PC-3 (cell line): ENCODE measurements around the gene WNT4. TPM values are rescaled to one million over a fixed set of nuclear protein-coding genes. Genes with fewer than 3 reads are reported as not detected.

Experiments used
- ATAC-seq: fragments of 200-7000 bp; cut with Tn5 transposase; 2 replicates; pipeline ENCODE4 v1.9.1; 2020; ENCODE audit warnings: mild to moderate bottlenecking, moderate library complexity
- BruUV-seq: library from RNA; stranded (reverse); fragments of 400-500 nt; replicated peaks from 2 replicates; lab custom pipeline; 2021; lab: Mats Ljungman, UMichigan
- CTCF ChIA-PET: fragments of 300-600 bp; sonication (Branson Sonifier 250); formaldehyde crosslinking; loops from one replicate; lab custom pipeline; 2022; ENCODE audit warnings: antibody characterized with exemption; lab: Charles Lee
- POLR2A ChIA-PET: fragments of 300-600 bp; sonication (Branson Sonifier 250); formaldehyde crosslinking; loops from one replicate; lab custom pipeline; 2022; ENCODE audit warnings: antibody characterized with exemption; ENCODE audit not compliant: unreplicated experiment; lab: Charles Lee
- DNase-seq: peaks from one replicate; pipeline ENCODE4 v3.0.0-alpha.2; 2015
- H2AFZ ChIP-seq: fragments of 300-600 bp; sonication (generic); 2 replicates; pipeline ENCODE4 v1.6.0; 2016; ENCODE audit warnings: antibody characterized with exemption, low read length
- H3F3A ChIP-seq: fragments of 300-600 bp; sonication (generic); one replicate; pipeline ENCODE4 v1.6.0; 2017; ENCODE audit warnings: antibody characterized with exemption, low read length, control low read depth, mild to moderate bottlenecking; ENCODE audit not compliant: unreplicated experiment
- H3K27ac ChIP-seq: fragments of 300-600 bp; sonication (generic); 2 replicates; pipeline ENCODE4 v1.5.1; 2016; ENCODE audit warnings: mild to moderate bottlenecking, low read length
- H3K27me3 ChIP-seq: fragments of 300-600 bp; sonication (generic); 2 replicates; pipeline ENCODE4 v1.6.1; 2016; ENCODE audit warnings: low read length, mixed read lengths
- H3K36me3 ChIP-seq: fragments of 300-600 bp; sonication (generic); 2 replicates; pipeline ENCODE4 v1.6.1; 2016; ENCODE audit warnings: low read depth, mixed run types, low read length, mixed read lengths
- H3K4me1 ChIP-seq: fragments of 300-600 bp; sonication (generic); 2 replicates; pipeline ENCODE4 v1.5.1; 2016; ENCODE audit warnings: low read length; ENCODE audit not compliant: insufficient read depth
- H3K4me2 ChIP-seq: fragments of 300-600 bp; sonication (generic); 2 replicates; pipeline ENCODE4 v1.6.0; 2016; ENCODE audit warnings: low read length
- H3K4me3 ChIP-seq: fragments of 300-600 bp; sonication (generic); 2 replicates; pipeline ENCODE4 v1.5.1; 2016; ENCODE audit warnings: mild to moderate bottlenecking, low read length, mixed read lengths
- H3K79me2 ChIP-seq: fragments of 300-600 bp; sonication (generic); 2 replicates; pipeline ENCODE4 v1.6.1; 2017; ENCODE audit warnings: low read length, mixed read lengths
- H3K9ac ChIP-seq: fragments of 300-600 bp; sonication (generic); 2 replicates; pipeline ENCODE4 v1.6.0; 2016; ENCODE audit warnings: mild to moderate bottlenecking, low read length
- H3K9me2 ChIP-seq: fragments of 300-600 bp; sonication (generic); replicated peaks from 2 replicates; pipeline ENCODE4 v1.6.1; 2016; ENCODE audit warnings: mixed run types, low read length, mixed read lengths
- H3K9me3 ChIP-seq: fragments of 300-600 bp; sonication (generic); 2 replicates; pipeline ENCODE4 v1.6.1; 2016; ENCODE audit warnings: low read length, mixed read lengths
- H4K20me1 ChIP-seq: fragments of 300-600 bp; sonication (generic); 2 replicates; pipeline ENCODE4 v1.6.1; 2016; ENCODE audit warnings: low read length, mixed read lengths
- EZH2 ChIP-seq: fragments of 300-600 bp; sonication (generic); IDR thresholded peaks from one replicate; pipeline ENCODE4 v1.6.1; 2017; ENCODE audit warnings: antibody characterized with exemption, mild to moderate bottlenecking, low read length; ENCODE audit not compliant: unreplicated experiment
- EZH2phosphoT487 ChIP-seq: fragments of 300-600 bp; sonication (generic); IDR thresholded peaks from 2 replicates; pipeline ENCODE4 v1.6.1; 2018; ENCODE audit warnings: mild to moderate bottlenecking, antibody characterized with exemption, low read length, borderline replicate concordance
- intact Hi-C: fragments of 100-400 bp; cut with micrococcal nuclease; formaldehyde crosslinking; loops from 2 replicates; pipeline ENCODE4 v1.9.0; 2023
- total RNA-seq: library from RNA; depleted of rRNA; stranded (reverse); fragments of >200 nt; gene quantifications from 2 replicates; pipeline ENCODE4 v1.2.3, GENCODE V29; 2014
- TF ChIP-seq, protein P1 (sequence below): fragments of 300-600 bp; sonication (generic); conservative IDR thresholded peaks from 2 replicates; pipeline ENCODE4 v1.5.1; 2017; ENCODE audit warnings: antibody characterized with exemption, low read depth, mild to moderate bottlenecking, low read length

Gene WNT4
- total RNA-seq, 1 experiment from 2014 or later: 0.51 TPM

DNA sequence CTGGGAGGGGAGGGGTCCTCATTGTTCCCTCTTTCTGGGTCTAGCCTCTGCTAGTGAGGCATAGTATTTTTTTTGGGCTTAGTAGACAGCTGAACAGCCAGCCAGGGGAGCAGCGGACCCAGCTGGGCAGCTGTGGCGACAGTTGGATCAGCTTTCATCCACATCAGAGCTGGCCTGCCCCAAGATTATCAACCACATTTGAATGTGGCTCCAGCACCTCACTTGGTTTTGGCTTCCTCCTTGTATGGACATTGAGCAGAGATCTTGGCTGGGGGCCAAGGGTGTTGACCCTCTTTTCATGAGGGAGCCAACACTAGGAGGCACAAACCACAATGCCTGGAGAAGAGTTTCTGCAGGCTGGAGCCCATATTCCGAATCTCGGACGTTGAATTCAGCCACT lies 25.0 kb downstream of the WNT4 start:
- intact Hi-C loops: no loop called here
- Histone ChIP-seq H3K9ac (no peak overlapping the region), H3K4me2 (no peak overlapping the region), H3K4me1 (no peaks in the 10 kb centered on the region), H3K27me3 (no peaks in the 10 kb centered on the region), H3K9me3 (no peaks in the 10 kb centered on the region), H3K79me2 (no peaks in the 10 kb centered on the region), H3K4me3 (no peak overlapping the region), H2AFZ (no peak overlapping the region), H3K36me3 (no peaks in the 10 kb centered on the region; the same call in 1 of the 2 replicates), H3K27ac (no peak overlapping the region), H3F3A (no peaks in the 10 kb centered on the region), H4K20me1 (no peaks in the 10 kb centered on the region), H3K9me2 (no peaks in the 10 kb centered on the region)
- ChIA-PET POLR2A (interaction anchor here (0.5 to 0.7 kb wide), 2 partner anchors 25 to 334 kb away, joined by 4 to 6 read pairs; no protein-coding TSS in a partner anchor), CTCF (no interaction called here)
- TF ChIP-seq EZH2phosphoT487 (no peak), EZH2 (no peak)
- TF ChIP-seq, protein P1, sequence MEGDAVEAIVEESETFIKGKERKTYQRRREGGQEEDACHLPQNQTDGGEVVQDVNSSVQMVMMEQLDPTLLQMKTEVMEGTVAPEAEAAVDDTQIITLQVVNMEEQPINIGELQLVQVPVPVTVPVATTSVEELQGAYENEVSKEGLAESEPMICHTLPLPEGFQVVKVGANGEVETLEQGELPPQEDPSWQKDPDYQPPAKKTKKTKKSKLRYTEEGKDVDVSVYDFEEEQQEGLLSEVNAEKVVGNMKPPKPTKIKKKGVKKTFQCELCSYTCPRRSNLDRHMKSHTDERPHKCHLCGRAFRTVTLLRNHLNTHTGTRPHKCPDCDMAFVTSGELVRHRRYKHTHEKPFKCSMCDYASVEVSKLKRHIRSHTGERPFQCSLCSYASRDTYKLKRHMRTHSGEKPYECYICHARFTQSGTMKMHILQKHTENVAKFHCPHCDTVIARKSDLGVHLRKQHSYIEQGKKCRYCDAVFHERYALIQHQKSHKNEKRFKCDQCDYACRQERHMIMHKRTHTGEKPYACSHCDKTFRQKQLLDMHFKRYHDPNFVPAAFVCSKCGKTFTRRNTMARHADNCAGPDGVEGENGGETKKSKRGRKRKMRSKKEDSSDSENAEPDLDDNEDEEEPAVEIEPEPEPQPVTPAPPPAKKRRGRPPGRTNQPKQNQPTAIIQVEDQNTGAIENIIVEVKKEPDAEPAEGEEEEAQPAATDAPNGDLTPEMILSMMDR: no peak
- no TSS peak for BruUV-seq
- DNase-seq: no peak
- no peak for ATAC-seq

DNA sequence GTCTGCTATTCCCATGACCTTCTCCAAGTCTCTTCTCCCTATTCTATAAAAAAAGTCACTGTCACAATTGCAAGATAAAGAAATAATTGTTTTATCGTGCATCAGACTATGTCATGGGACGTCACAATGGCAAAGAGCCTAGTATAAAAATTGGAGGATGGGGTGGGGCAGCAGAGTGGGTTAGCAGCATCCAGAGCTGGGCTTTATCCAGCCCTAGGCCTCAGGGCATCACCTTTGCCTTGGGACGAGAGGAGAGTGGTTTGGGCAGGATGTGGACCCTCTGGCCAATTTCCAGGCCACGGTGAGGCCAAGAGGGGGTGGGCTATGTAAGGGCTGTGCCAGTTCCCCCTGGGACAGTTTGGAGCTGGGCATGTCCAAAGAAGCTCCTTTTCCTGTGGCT lies 25.7 kb downstream of the WNT4 start:
- BruUV-seq: no TSS peak
- no peak overlapping the region for H3K4me3 ChIP-seq
- no peaks in the 10 kb centered on the region for H3K79me2 ChIP-seq
- H3F3A ChIP-seq: no peaks in the 10 kb centered on the region
- H3K9ac ChIP-seq: no peak overlapping the region
- ATAC-seq: no peak
- no peaks in the 10 kb centered on the region for H4K20me1 ChIP-seq
- no peaks in the 10 kb centered on the region for H3K4me1 ChIP-seq
- H3K4me2 ChIP-seq: no peak overlapping the region
- ChIA-PET POLR2A (interaction anchor here (0.5 to 0.7 kb wide), 2 partner anchors 25 to 333 kb away, joined by 4 to 6 read pairs; no protein-coding TSS in a partner anchor), CTCF (no interaction called here)
- H3K27ac ChIP-seq: no peak overlapping the region
- intact Hi-C loops: no loop called here
- no peaks in the 10 kb centered on the region for H3K9me2 ChIP-seq
- H3K36me3 ChIP-seq: no peaks in the 10 kb centered on the region; the same call in 1 of the 2 replicates
- H3K27me3 ChIP-seq: no peaks in the 10 kb centered on the region
- TF ChIP-seq, protein P1: no peak
- TF ChIP-seq EZH2phosphoT487 (no peak), EZH2 (no peak)
- no peak overlapping the region for H2AFZ ChIP-seq
- H3K9me3 ChIP-seq: no peaks in the 10 kb centered on the region
- DNase-seq: no peak

DNA sequence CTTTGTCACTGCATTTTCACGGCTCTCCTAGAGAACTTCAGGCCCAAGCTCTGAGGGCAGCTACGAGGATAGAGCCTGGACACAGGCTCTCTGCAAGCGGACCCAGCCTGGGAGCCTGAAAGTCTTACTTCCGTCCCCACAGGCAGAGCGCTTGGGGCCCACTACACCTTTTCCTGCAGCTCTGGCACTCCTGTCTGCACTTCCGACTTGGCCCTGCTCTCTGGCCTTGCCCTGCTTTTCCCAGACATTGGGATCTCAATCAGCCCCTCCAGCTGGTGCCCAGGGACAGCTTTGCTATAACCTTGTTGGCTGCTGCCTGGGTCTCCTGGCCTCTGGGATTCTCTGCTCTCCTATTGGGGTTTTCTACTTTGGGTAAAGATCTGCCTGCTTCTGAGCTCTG lies 27.6 kb downstream of the WNT4 start:
- no peaks in the 10 kb centered on the region for H3K79me2 ChIP-seq
- H3K36me3 ChIP-seq: no peaks in the 10 kb centered on the region; the same call in 1 of the 2 replicates
- TF ChIP-seq, protein P1: no peak
- TF ChIP-seq EZH2phosphoT487 (no peak), EZH2 (no peak)
- no peak overlapping the region for H3K4me2 ChIP-seq
- ATAC-seq (no peak), DNase-seq (no peak)
- H3K9me3 ChIP-seq: no peaks in the 10 kb centered on the region
- POLR2A ChIA-PET: no interaction called here
- H2AFZ ChIP-seq: no peak overlapping the region
- H3K4me1 ChIP-seq: no peaks in the 10 kb centered on the region
- no TSS peak for BruUV-seq
- H3K27ac ChIP-seq: no peak overlapping the region
- no peak overlapping the region for H3K9ac ChIP-seq
- H3K27me3 ChIP-seq: no peaks in the 10 kb centered on the region
- H3F3A ChIP-seq: no peaks in the 10 kb centered on the region
- intact Hi-C loops: no loop called here
- no peak overlapping the region for H3K4me3 ChIP-seq
- CTCF ChIA-PET: no interaction called here
- H3K9me2 ChIP-seq: no peaks in the 10 kb centered on the region
- H4K20me1 ChIP-seq: no peaks in the 10 kb centered on the region
